ENCODE data around the gene CEP170. TPM values are rescaled to one million over a fixed set of nuclear protein-coding genes. Genes with fewer than 3 reads are reported as not detected.
A peak's percentile ranks its signal among the peaks of the same experiment; 100 is the strongest.
"Not testable (repeated sequence)": the region's sequence is repeated elsewhere in the genome, so short reads cannot be mapped to it uniquely, and the experiment has no call there.

CEP170 gene
- polyA plus RNA-seq, 1 experiment, result 108 TPM

DNA sequence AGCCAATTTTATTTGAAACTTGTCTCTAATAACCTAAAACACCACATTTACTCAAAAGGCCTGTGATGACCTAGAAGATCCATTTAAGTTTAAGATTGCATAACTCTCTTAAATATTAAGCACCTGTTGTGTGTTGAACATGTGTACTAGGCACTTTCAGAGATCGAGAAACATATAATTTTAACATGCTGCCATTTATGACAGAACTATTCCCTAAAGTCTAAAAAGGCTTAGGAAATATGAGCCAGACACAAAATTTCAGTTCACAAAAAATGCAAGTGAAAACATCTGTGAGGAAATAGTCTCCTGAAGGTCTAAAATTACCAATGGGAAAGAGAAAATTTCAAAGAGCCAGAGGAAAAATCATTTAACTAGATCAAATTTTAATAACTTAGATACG is 37.7 kb downstream of the CEP170 start:
- CTCF ChIA-PET, result no interaction called here
- TF ChIP-seq CTCF (IDR thresholded peaks at IDR 0.05; ENCODE audit: low read depth, low read length), result no peak
- no peak overlapping the region for H3K27ac ChIP-seq (ENCODE audit: low read depth, low read length)
- H3K4me3 ChIP-seq (ENCODE audit: low read depth, low read length), result no peak overlapping the region
- POLR2A ChIA-PET, result no interaction called here
- H3K9me3 ChIP-seq (ENCODE audit: control insufficient read depth, insufficient read depth, low read length), result peaks cover 3% of the 10 kb centered on the region; the same call in 1 of the 2 replicates
- H3K27me3 ChIP-seq (ENCODE audit: control insufficient read depth, insufficient read depth, low read length), result no peaks in the 10 kb centered on the region
- DNase-seq (ENCODE audit: low read depth, low spot score), result no peak

GRCh38 chr1:243216741-243217140 is 38.3 kb downstream of the CEP170 start:
- no peak for DNase-seq (ENCODE audit: low read depth, low spot score)
- no peak for TF ChIP-seq CTCF (IDR thresholded peaks at IDR 0.05; ENCODE audit: low read depth, low read length)
- H3K27ac ChIP-seq (ENCODE audit: low read depth, low read length), result no peak overlapping the region
- POLR2A ChIA-PET, result no interaction called here
- no peak overlapping the region for H3K4me3 ChIP-seq (ENCODE audit: low read depth, low read length)
- H3K27me3 ChIP-seq (ENCODE audit: control insufficient read depth, insufficient read depth, low read length), result no peaks in the 10 kb centered on the region
- peaks cover 3% of the 10 kb centered on the region; the same call in 1 of the 2 replicates for H3K9me3 ChIP-seq (ENCODE audit: control insufficient read depth, insufficient read depth, low read length)
- CTCF ChIA-PET, result no interaction called here

GRCh38 chr1:243215276-243215875 is 39.7 kb downstream of the CEP170 start:
- H3K9me3 ChIP-seq (ENCODE audit: control insufficient read depth, insufficient read depth, low read length); H3K27ac ChIP-seq (ENCODE audit: low read depth, low read length); CTCF ChIA-PET; DNase-seq (ENCODE audit: low read depth, low spot score); H3K27me3 ChIP-seq (ENCODE audit: control insufficient read depth, insufficient read depth, low read length); POLR2A ChIA-PET; H3K4me3 ChIP-seq (ENCODE audit: low read depth, low read length): not testable (repeated sequence)

GRCh38 chr1:243213045-243213787 is 41.9 kb downstream of the CEP170 start:
- DNase-seq (ENCODE audit: low read depth, low spot score), result peak; percentile 26
- CTCF ChIA-PET, result no interaction called here
- no peak for TF ChIP-seq CTCF (IDR thresholded peaks at IDR 0.05; ENCODE audit: low read depth, low read length)
- H3K27me3 ChIP-seq (ENCODE audit: control insufficient read depth, insufficient read depth, low read length), result no peaks in the 10 kb centered on the region
- no peak overlapping the region for H3K4me3 ChIP-seq (ENCODE audit: low read depth, low read length)
- peak overlapping the region; percentile 82 for H3K27ac ChIP-seq (ENCODE audit: low read depth, low read length)
- no peaks in the 10 kb centered on the region for H3K9me3 ChIP-seq (ENCODE audit: control insufficient read depth, insufficient read depth, low read length)
- POLR2A ChIA-PET, result no interaction called here

DNA sequence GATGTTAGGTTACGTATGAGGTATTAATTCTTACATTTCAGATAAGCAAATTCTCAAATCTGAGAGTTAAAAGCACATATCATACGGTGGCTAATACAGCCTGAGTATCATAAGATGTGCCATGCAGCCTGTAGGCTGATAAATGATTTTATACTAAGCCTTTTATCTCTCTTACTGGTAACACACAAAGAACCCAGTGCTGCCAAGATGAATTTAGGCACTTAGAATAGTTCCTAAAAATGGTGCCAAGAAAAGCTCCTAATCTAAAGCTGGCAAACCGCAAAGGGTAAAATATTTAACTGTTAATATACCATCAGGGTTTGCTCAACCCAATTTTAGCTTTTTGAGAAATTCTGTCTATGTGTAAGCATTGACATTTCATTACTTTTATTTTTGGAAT is 43.1 kb downstream of the CEP170 start:
- H3K9me3 ChIP-seq (ENCODE audit: control insufficient read depth, insufficient read depth, low read length); POLR2A ChIA-PET; H3K27ac ChIP-seq (ENCODE audit: low read depth, low read length); H3K27me3 ChIP-seq (ENCODE audit: control insufficient read depth, insufficient read depth, low read length); H3K4me3 ChIP-seq (ENCODE audit: low read depth, low read length); DNase-seq (ENCODE audit: low read depth, low spot score): not testable (repeated sequence)
- CTCF ChIA-PET, result interaction anchor here (0.6 kb wide), 1 partner anchor 105 kb away, joined by 8 read pairs; no protein-coding TSS in a partner anchor

DNA sequence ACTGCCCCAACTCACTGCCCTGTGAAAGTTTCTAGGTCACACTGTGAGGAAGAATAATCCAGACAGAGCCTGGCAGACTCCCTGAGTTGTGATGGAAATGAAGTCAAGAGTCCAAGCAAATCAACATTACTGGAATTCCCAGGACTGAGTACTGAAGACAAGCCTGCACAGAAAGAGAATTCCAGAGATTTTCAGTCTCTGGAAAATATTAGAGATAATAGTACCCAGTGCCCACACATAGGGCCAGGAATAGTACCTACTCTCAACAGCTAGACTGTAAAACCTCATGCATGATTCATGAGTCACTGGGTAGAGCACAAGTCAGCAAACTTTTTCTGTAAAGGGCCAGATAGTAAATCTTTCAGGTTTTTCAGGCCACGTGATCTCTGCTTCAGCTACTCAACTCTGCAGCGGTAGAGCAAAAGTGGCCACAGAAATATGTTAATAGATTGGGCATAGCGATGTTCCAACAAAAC is 50.0 kb downstream of the CEP170 start:
- H3K9me3 ChIP-seq (ENCODE audit: control insufficient read depth, insufficient read depth, low read length); H3K4me3 ChIP-seq (ENCODE audit: low read depth, low read length); CTCF ChIA-PET; H3K27me3 ChIP-seq (ENCODE audit: control insufficient read depth, insufficient read depth, low read length); POLR2A ChIA-PET: not testable (repeated sequence)
- DNase-seq (ENCODE audit: low read depth, low spot score), result peak; percentile 20
- H3K27ac ChIP-seq (ENCODE audit: low read depth, low read length), result peak overlapping the region; percentile 34

- POLR2A ChIA-PET; H3K27ac ChIP-seq (ENCODE audit: low read depth, low read length); H3K27me3 ChIP-seq (ENCODE audit: control insufficient read depth, insufficient read depth, low read length); H3K4me3 ChIP-seq (ENCODE audit: low read depth, low read length); CTCF ChIA-PET; H3K9me3 ChIP-seq (ENCODE audit: control insufficient read depth, insufficient read depth, low read length); DNase-seq (ENCODE audit: low read depth, low spot score): not testable (repeated sequence)
Observed at GRCh38 chr1:243204336-243204735, 50.7 kb downstream of the CEP170 start.

GRCh38 chr1:243203196-243203595 is 51.9 kb downstream of the CEP170 start:
- H3K27me3 ChIP-seq (ENCODE audit: control insufficient read depth, insufficient read depth, low read length); DNase-seq (ENCODE audit: low read depth, low spot score); H3K27ac ChIP-seq (ENCODE audit: low read depth, low read length); CTCF ChIA-PET; POLR2A ChIA-PET; H3K9me3 ChIP-seq (ENCODE audit: control insufficient read depth, insufficient read depth, low read length); H3K4me3 ChIP-seq (ENCODE audit: low read depth, low read length): not testable (repeated sequence)

- not testable (repeated sequence) for H3K4me3 ChIP-seq (ENCODE audit: low read depth, low read length); DNase-seq (ENCODE audit: low read depth, low spot score)
Observed at GRCh38 chr1:243201316-243201715, 53.8 kb downstream of the CEP170 start.

More at GRCh38 chr1:243201316-243201715, 53.8 kb downstream of the CEP170 start:
- H3K9me3 ChIP-seq (ENCODE audit: control insufficient read depth, insufficient read depth, low read length); CTCF ChIA-PET; POLR2A ChIA-PET; H3K27me3 ChIP-seq (ENCODE audit: control insufficient read depth, insufficient read depth, low read length); H3K27ac ChIP-seq (ENCODE audit: low read depth, low read length): not testable (repeated sequence)
